Neural cell (in vitro differentiated cells): ENCODE results near the gene PDE1C. TPM values are rescaled to one million over a fixed set of nuclear protein-coding genes. Genes with fewer than 3 reads are reported as not detected.

Experiments
- H2AFZ ChIP-seq: fragments of 200-600, 300-800 bp; sonication (generic), shearing (Covaris generic); 2 replicates; pipeline ENCODE4 v1.6.0; 2014; ENCODE audit warnings: low read depth, mild to moderate bottlenecking, antibody characterized with exemption, low read length, moderate library complexity
- H3F3A ChIP-seq: fragments of 200-600 bp; shearing (Covaris generic); 2 replicates; pipeline ENCODE4 v1.6.1; 2016; ENCODE audit warnings: mild to moderate bottlenecking, moderate library complexity, mixed read lengths, antibody characterized with exemption, low read length; ENCODE audit not compliant: insufficient read depth, poor library complexity, severe bottlenecking
- H3K27ac ChIP-seq: fragments of 200-600, 300-800 bp; sonication (generic), shearing (Covaris generic); 2 replicates; pipeline ENCODE4 v1.5.1; 2014; ENCODE audit warnings: mild to moderate bottlenecking, low read length, moderate library complexity
- H3K27me3 ChIP-seq: fragments of 300-800, 200-600 bp; sonication (generic), shearing (Covaris generic); 2 replicates; pipeline ENCODE4 v1.6.0; 2014; ENCODE audit warnings: mild to moderate bottlenecking, low read depth, low read length, moderate library complexity; ENCODE audit not compliant: insufficient read depth
- H3K36me3 ChIP-seq: fragments of 300-800, 200-600 bp; sonication (generic), shearing (Covaris generic); 2 replicates; pipeline ENCODE4 v1.5.1; 2014; ENCODE audit warnings: mild to moderate bottlenecking, antibody characterized with exemption, low read length, moderate library complexity; ENCODE audit not compliant: insufficient read depth
- H3K4me2 ChIP-seq: fragments of 300-800, 200-600 bp; sonication (generic), shearing (Covaris generic); 2 replicates; pipeline ENCODE4 v1.6.0; 2014; ENCODE audit warnings: mild to moderate bottlenecking, low read length
- H3K4me3 ChIP-seq: fragments of 300-800, 200-600 bp; sonication (generic), shearing (Covaris generic); 2 replicates; pipeline ENCODE4 v1.5.1; 2014; ENCODE audit warnings: mild to moderate bottlenecking, low read length, moderate library complexity
- H3K79me2 ChIP-seq: fragments of 200-600 bp; shearing (Covaris generic); replicated peaks from 2 replicates; pipeline ENCODE4 v1.6.0; 2014; ENCODE audit warnings: mild to moderate bottlenecking, low read length, moderate library complexity; ENCODE audit not compliant: insufficient read depth
- H3K9ac ChIP-seq: fragments of 300-800, 200-600 bp; sonication (generic), shearing (Covaris generic); 2 replicates; pipeline ENCODE4 v1.6.1; 2016; ENCODE audit warnings: mild to moderate bottlenecking, low read length, mixed read lengths
- H3K9me2 ChIP-seq: fragments of 200-600 bp; shearing (Covaris generic); 2 replicates; pipeline ENCODE4 v1.6.1; 2016; ENCODE audit warnings: mild to moderate bottlenecking, low read length, mixed read lengths; ENCODE audit not compliant: insufficient read depth
- H3K9me3 ChIP-seq: fragments of 200-600, 300-800 bp; sonication (generic), shearing (Covaris generic); 2 replicates; pipeline ENCODE4 v1.6.1; 2016; ENCODE audit warnings: mild to moderate bottlenecking, mixed run types, low read length, moderate library complexity, mixed read lengths
- H4K20me1 ChIP-seq: fragments of 200-600 bp; shearing (Covaris generic); 2 replicates; pipeline ENCODE4 v1.6.1; 2016; ENCODE audit warnings: mild to moderate bottlenecking, mixed run types; ENCODE audit not compliant: insufficient read depth
- EP300 ChIP-seq: fragments of 450-650 bp; conservative IDR thresholded peaks from 2 replicates; pipeline ENCODE4 v1.6.1; 2014; ENCODE audit warnings: antibody characterized with exemption, mild to moderate bottlenecking, moderate library complexity; ENCODE audit not compliant: poor library complexity, severe bottlenecking
- EZH2 ChIP-seq: fragments of 200-600, 300-800 bp; shearing (Covaris generic), sonication (generic); IDR thresholded peaks from 2 replicates; pipeline ENCODE4 v1.6.1; 2014; ENCODE audit warnings: antibody characterized with exemption, low read length, borderline replicate concordance, mild to moderate bottlenecking; ENCODE audit not compliant: insufficient read depth, poor library complexity, severe bottlenecking
- MXI1 ChIP-seq: fragments of 450-650 bp; conservative IDR thresholded peaks from 2 replicates; pipeline ENCODE4 v1.6.1; 2014; ENCODE audit warnings: antibody characterized with exemption, mild to moderate bottlenecking; ENCODE audit not compliant: poor library complexity, severe bottlenecking
- POLR2AphosphoS5 ChIP-seq: IDR thresholded peaks from 2 replicates; pipeline ENCODE4 v1.6.1; 2012
- RAD21 ChIP-seq: fragments of 450-650 bp; conservative IDR thresholded peaks from 2 replicates; pipeline ENCODE4 v1.6.1; 2014; ENCODE audit warnings: antibody characterized with exemption, mild to moderate bottlenecking, moderate library complexity
- SMC3 ChIP-seq: fragments of 450-650 bp; conservative IDR thresholded peaks from 2 replicates; pipeline ENCODE4 v1.6.1; 2014; ENCODE audit warnings: antibody characterized with exemption, mild to moderate bottlenecking, moderate library complexity; ENCODE audit not compliant: poor library complexity
- TAF1 ChIP-seq: IDR thresholded peaks from 2 replicates; pipeline ENCODE4 v1.6.1; 2012; ENCODE audit warnings: low read depth
- polyA plus RNA-seq: library from polyadenylated mRNA; depleted of rRNA; stranded (reverse); fragments of >200 nt; gene quantifications from 2 replicates; pipeline ENCODE4 v1.2.3, GENCODE V29; 2014
- TF ChIP-seq, protein P1 (sequence below): fragments of 450-650 bp; IDR thresholded peaks from 2 replicates; pipeline ENCODE4 v1.5.1; 2014; ENCODE audit warnings: antibody characterized with exemption, mild to moderate bottlenecking, moderate library complexity; ENCODE audit not compliant: poor library complexity, severe bottlenecking
- TF ChIP-seq, protein P2 (sequence below): IDR thresholded peaks from 2 replicates; pipeline ENCODE4 v1.6.1; 2012; ENCODE audit warnings: borderline replicate concordance

The PDE1C gene
- polyA plus RNA-seq, 1 donor from 2014 or later: 6.6 TPM

DNA sequence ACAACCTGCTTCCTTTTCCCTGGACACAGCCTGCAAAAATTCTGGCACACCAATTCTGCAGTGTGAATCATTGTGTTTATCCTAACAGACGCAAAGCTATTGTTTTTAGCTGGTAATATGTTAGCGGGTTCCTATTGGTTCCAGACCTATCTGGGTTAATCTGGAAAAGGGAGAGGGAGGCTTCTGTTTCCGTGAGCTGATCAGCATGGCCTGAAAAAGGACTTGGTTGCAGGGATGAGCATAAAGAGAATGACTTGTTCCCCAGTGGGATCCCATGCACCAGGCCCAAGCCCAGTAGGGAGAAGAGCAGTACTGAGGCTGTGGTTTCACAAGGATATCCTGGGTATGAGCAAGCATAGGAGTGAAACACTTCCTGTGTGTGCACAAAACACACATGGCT, 78.4 kb downstream of the PDE1C start:
- no peak overlapping the region for H3K27ac ChIP-seq
- no peaks in the 10 kb centered on the region for H3F3A ChIP-seq
- H3K27me3 ChIP-seq: no peaks in the 10 kb centered on the region
- no peak overlapping the region for H3K4me2 ChIP-seq
- H3K79me2 ChIP-seq: no peaks in the 10 kb centered on the region
- no peaks in the 10 kb centered on the region for H3K36me3 ChIP-seq
- no peak overlapping the region for H3K9ac ChIP-seq
- no peak overlapping the region for H2AFZ ChIP-seq
- H3K4me3 ChIP-seq: no peak overlapping the region
- H3K9me2 ChIP-seq: no peaks in the 10 kb centered on the region
- no peaks in the 10 kb centered on the region for H3K9me3 ChIP-seq
- H4K20me1 ChIP-seq: no peaks in the 10 kb centered on the region
- no peak for TF ChIP-seq TAF1
- TF ChIP-seq, protein P1, sequence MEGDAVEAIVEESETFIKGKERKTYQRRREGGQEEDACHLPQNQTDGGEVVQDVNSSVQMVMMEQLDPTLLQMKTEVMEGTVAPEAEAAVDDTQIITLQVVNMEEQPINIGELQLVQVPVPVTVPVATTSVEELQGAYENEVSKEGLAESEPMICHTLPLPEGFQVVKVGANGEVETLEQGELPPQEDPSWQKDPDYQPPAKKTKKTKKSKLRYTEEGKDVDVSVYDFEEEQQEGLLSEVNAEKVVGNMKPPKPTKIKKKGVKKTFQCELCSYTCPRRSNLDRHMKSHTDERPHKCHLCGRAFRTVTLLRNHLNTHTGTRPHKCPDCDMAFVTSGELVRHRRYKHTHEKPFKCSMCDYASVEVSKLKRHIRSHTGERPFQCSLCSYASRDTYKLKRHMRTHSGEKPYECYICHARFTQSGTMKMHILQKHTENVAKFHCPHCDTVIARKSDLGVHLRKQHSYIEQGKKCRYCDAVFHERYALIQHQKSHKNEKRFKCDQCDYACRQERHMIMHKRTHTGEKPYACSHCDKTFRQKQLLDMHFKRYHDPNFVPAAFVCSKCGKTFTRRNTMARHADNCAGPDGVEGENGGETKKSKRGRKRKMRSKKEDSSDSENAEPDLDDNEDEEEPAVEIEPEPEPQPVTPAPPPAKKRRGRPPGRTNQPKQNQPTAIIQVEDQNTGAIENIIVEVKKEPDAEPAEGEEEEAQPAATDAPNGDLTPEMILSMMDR: no peak
- TF ChIP-seq MXI1: no peak
- TF ChIP-seq, protein P2, sequence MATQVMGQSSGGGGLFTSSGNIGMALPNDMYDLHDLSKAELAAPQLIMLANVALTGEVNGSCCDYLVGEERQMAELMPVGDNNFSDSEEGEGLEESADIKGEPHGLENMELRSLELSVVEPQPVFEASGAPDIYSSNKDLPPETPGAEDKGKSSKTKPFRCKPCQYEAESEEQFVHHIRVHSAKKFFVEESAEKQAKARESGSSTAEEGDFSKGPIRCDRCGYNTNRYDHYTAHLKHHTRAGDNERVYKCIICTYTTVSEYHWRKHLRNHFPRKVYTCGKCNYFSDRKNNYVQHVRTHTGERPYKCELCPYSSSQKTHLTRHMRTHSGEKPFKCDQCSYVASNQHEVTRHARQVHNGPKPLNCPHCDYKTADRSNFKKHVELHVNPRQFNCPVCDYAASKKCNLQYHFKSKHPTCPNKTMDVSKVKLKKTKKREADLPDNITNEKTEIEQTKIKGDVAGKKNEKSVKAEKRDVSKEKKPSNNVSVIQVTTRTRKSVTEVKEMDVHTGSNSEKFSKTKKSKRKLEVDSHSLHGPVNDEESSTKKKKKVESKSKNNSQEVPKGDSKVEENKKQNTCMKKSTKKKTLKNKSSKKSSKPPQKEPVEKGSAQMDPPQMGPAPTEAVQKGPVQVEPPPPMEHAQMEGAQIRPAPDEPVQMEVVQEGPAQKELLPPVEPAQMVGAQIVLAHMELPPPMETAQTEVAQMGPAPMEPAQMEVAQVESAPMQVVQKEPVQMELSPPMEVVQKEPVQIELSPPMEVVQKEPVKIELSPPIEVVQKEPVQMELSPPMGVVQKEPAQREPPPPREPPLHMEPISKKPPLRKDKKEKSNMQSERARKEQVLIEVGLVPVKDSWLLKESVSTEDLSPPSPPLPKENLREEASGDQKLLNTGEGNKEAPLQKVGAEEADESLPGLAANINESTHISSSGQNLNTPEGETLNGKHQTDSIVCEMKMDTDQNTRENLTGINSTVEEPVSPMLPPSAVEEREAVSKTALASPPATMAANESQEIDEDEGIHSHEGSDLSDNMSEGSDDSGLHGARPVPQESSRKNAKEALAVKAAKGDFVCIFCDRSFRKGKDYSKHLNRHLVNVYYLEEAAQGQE: no peak
- no peak for TF ChIP-seq EP300
- TF ChIP-seq EZH2: no peak
- no peak for TF ChIP-seq SMC3
- no peak for TF ChIP-seq RAD21
- TF ChIP-seq POLR2AphosphoS5: no peak

DNA sequence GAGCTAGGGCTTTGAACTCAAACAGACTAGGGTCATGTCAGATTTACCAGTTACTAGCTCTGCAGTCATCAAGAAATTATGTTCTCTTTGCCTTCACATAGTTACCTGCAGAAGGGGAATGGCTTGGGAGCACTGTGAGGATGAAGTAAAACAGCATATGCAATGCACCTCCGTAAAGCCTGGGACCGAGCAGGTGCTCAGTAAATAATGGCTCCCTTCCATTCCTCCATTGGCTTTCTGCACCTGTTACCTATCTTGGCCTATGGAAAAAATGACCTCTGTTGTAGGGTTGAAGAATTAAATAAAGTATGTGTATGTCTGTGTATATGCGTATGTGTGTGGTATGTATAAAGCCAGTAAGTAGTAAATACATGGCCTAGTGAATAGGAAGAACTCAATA, 78.8 kb downstream of the PDE1C start:
- TF ChIP-seq RAD21: no peak
- Histone ChIP-seq H4K20me1 (no peaks in the 10 kb centered on the region), H3K9ac (no peak overlapping the region), H3K36me3 (no peaks in the 10 kb centered on the region), H3K27me3 (no peaks in the 10 kb centered on the region), H3K9me2 (no peaks in the 10 kb centered on the region), H3K27ac (no peak overlapping the region), H3K4me3 (no peak overlapping the region), H3K79me2 (no peaks in the 10 kb centered on the region), H3F3A (no peaks in the 10 kb centered on the region), H3K9me3 (no peaks in the 10 kb centered on the region), H2AFZ (no peak overlapping the region), H3K4me2 (no peak overlapping the region)

DNA sequence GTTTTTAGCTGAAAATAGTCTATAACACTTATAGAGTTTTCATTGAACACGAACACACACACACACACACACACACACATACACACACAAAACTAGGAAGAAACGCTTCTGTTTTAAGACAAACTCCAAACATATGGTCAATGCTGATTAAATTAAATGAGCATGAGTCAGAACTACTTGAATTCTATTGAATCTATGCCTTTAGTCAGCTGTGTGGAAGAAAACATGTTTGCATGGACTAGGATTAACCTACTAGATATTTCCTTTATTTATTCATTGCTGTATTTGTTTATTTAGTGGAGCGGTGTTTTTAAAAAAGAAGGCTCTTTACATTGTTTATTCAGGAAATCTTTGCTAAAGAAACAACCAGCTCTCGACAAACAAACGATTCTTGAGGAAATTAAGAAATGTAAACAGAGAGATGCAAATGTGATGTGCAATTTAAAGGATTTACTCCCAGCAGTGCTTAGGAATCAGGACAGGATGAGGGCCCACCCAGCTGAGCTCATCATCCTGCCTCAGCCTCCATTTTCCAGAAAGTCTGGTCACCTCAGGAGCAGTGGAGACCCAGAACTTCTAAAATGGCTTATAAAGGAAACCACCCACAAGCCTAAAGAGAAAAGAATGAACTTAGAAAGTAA, 83.2 kb downstream of the PDE1C start:
- TF ChIP-seq EP300 (no peak), POLR2AphosphoS5 (no peak)
- TF ChIP-seq, protein P1: no peak
- H3K4me2 ChIP-seq: no peak overlapping the region

More for the DNA sequence above, 83.2 kb downstream of the PDE1C start:
- H4K20me1 ChIP-seq: no peaks in the 10 kb centered on the region
- H2AFZ ChIP-seq: no peak overlapping the region
- H3K27me3 ChIP-seq: no peaks in the 10 kb centered on the region
- H3K9me2 ChIP-seq: no peaks in the 10 kb centered on the region
- H3K9me3 ChIP-seq: no peaks in the 10 kb centered on the region
- no peak overlapping the region for H3K9ac ChIP-seq
- no peak overlapping the region for H3K27ac ChIP-seq
- no peaks in the 10 kb centered on the region for H3F3A ChIP-seq
- H3K79me2 ChIP-seq: no peaks in the 10 kb centered on the region
- no peak overlapping the region for H3K4me3 ChIP-seq
- H3K36me3 ChIP-seq: no peaks in the 10 kb centered on the region
